WTC11 (cell line): ENCODE data around the gene NCKAP5. TPM values are rescaled to one million over a fixed set of nuclear protein-coding genes. Genes with fewer than 3 reads are reported as not detected.

Source experiments
- ATAC-seq: fragments of 200-7000 bp; cut with Tn5 transposase; 2 replicates; pipeline ENCODE4 v1.10.0; 2021; ENCODE audit warnings: mild to moderate bottlenecking, moderate library complexity
- CTCF ChIA-PET: fragments of 300-600 bp; sonication (Branson Sonifier 250); formaldehyde crosslinking; loops from one replicate; lab custom pipeline; 2021; ENCODE audit warnings: antibody characterized with exemption; lab: Charles Lee
- POLR2A ChIA-PET: fragments of 350-600 bp; sonication (Branson Sonifier 250); formaldehyde crosslinking; loops from one replicate; lab custom pipeline; 2021; ENCODE audit warnings: antibody characterized with exemption; lab: Charles Lee
- DNase-seq: peaks from one replicate; pipeline ENCODE4 v3.0.0; 2021; ENCODE audit warnings: low spot score
- H3K27ac Mint-ChIP-seq: 2 replicates; pipeline ENCODE4 v1.8.0; 2021; ENCODE audit warnings: mixed read lengths
- H3K27me3 Mint-ChIP-seq: 2 replicates; pipeline ENCODE4 v1.8.0; 2021; ENCODE audit warnings: low read depth, mild to moderate bottlenecking, moderate library complexity, mixed read lengths
- H3K36me3 Mint-ChIP-seq: 2 replicates; pipeline ENCODE4 v1.8.0; 2021; ENCODE audit warnings: mixed read lengths
- H3K4me1 Mint-ChIP-seq: 2 replicates; pipeline ENCODE4 v1.8.0; 2022; ENCODE audit warnings: mixed read lengths
- H3K4me3 Mint-ChIP-seq: 2 replicates; pipeline ENCODE4 v1.8.0; 2021; ENCODE audit warnings: mild to moderate bottlenecking, moderate library complexity, mixed read lengths
- H3K9me3 Mint-ChIP-seq: 2 replicates; pipeline ENCODE4 v1.8.0; 2021; ENCODE audit warnings: mixed read lengths
- ATF3 ChIP-seq: sonication (generic); formaldehyde crosslinking; conservative IDR thresholded peaks from 2 replicates; pipeline ENCODE4 v1.8.1; 2022; ENCODE audit warnings: mild to moderate bottlenecking, missing genetic modification reagents
- GRHL2 ChIP-seq: fragments of 250-450 bp; sonication (Bioruptor Pico); IDR thresholded peaks from 2 replicates; pipeline ENCODE4 v1.8.0; 2022; ENCODE audit warnings: mild to moderate bottlenecking, moderate library complexity; ENCODE audit not compliant: insufficient replicate concordance, severe bottlenecking
- JAZF1 ChIP-seq: fragments of 250-450 bp; sonication (Bioruptor Pico); IDR thresholded peaks from 2 replicates; pipeline ENCODE4 v1.9.0; 2021; ENCODE audit warnings: moderate library complexity, mild to moderate bottlenecking, inconsistent platforms
- NR1H2 ChIP-seq: sonication (generic); formaldehyde crosslinking; IDR thresholded peaks from 2 replicates; pipeline ENCODE4 v1.9.0; 2021; ENCODE audit warnings: mild to moderate bottlenecking, moderate library complexity, missing genetic modification reagents
- RELA ChIP-seq: sonication (generic); formaldehyde crosslinking; IDR thresholded peaks from 2 replicates; pipeline ENCODE4 v1.8.1; 2022; ENCODE audit warnings: missing genetic modification reagents, mild to moderate bottlenecking, borderline replicate concordance
- SMAD3 ChIP-seq: sonication (generic); formaldehyde crosslinking; IDR thresholded peaks from 2 replicates; pipeline ENCODE4 v1.8.0; 2022; ENCODE audit warnings: missing genetic modification reagents, mild to moderate bottlenecking, borderline replicate concordance
- SP1 ChIP-seq: sonication (generic); formaldehyde crosslinking; conservative IDR thresholded peaks from 2 replicates; pipeline ENCODE4 v1.8.1; 2022; ENCODE audit warnings: missing genetic modification reagents
- TEAD4 ChIP-seq: sonication (generic); formaldehyde crosslinking; IDR thresholded peaks from 2 replicates; pipeline ENCODE4 v1.8.0; 2022; ENCODE audit warnings: mild to moderate bottlenecking, missing genetic modification reagents
- ZNF425 ChIP-seq: fragments of 250-450 bp; sonication (Bioruptor Pico); conservative IDR thresholded peaks from 2 replicates; pipeline ENCODE4 v1.9.0; 2021; ENCODE audit warnings: mild to moderate bottlenecking
- total RNA-seq: library from RNA; stranded (reverse); gene quantifications from 3 replicates; pipeline ENCODE4 v1.2.3, GENCODE V29; 2021
- TF ChIP-seq, protein P1 (sequence below): fragments of 250-450 bp; sonication (Bioruptor Pico); IDR thresholded peaks from 2 replicates; pipeline ENCODE4 v2.1.2; 2022; ENCODE audit warnings: mild to moderate bottlenecking, moderate library complexity
- TF ChIP-seq, protein P2 (sequence below): sonication (generic); formaldehyde crosslinking; IDR thresholded peaks from 2 replicates; pipeline ENCODE4 v1.8.0; 2022; ENCODE audit warnings: missing genetic modification reagents

NCKAP5 gene
- total RNA-seq, 1 experiment from 2014 or later, result 0.55 TPM

- TF ChIP-seq, protein P1, sequence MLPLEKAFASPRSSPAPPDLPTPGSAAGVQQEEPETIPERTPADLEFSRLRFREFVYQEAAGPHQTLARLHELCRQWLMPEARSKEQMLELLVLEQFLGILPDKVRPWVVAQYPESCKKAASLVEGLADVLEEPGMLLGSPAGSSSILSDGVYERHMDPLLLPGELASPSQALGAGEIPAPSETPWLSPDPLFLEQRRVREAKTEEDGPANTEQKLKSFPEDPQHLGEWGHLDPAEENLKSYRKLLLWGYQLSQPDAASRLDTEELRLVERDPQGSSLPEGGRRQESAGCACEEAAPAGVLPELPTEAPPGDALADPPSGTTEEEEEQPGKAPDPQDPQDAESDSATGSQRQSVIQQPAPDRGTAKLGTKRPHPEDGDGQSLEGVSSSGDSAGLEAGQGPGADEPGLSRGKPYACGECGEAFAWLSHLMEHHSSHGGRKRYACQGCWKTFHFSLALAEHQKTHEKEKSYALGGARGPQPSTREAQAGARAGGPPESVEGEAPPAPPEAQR (CRISPR knock-in tag), result no peak
Observed at GRCh38 chr2:133434959-133435668, 133.1 kb downstream of the NCKAP5 start (continued).

- H3K36me3 Mint-ChIP-seq, result no peaks in the 10 kb centered on the region
- POLR2A ChIA-PET, result no interaction called here
Observed at GRCh38 chr2:133433455-133434451, 134.5 kb downstream of the NCKAP5 start.

DNA sequence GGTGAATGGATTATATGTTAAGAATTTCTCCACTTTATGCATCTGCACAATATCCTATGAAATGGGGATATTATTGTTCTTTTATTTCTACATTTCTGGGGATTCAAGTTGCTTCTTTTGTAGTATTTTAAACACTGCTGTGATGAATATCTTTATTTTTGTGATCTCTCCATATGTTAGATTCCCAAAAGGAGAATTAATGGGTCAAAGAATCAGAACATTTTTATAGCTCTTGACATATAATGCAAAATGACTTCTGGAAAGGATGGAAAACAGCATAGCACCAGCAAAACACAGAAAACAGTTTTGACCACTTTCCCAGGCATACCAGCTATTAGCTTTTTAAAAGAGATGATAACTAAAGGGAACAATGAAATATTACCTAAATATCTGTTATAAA lies 135.5 kb downstream of the NCKAP5 start:
- Mint-ChIP-seq H3K4me3 (no peak overlapping the region), H3K36me3 (no peaks in the 10 kb centered on the region), H3K9me3 (peaks cover 12% of the 10 kb centered on the region), H3K27me3 (no peaks in the 10 kb centered on the region), H3K4me1 (no peaks in the 10 kb centered on the region; the same call in 1 of the 2 replicates), H3K27ac (no peak overlapping the region)
- ChIA-PET POLR2A (no interaction called here), CTCF (no interaction called here)
- TF ChIP-seq TEAD4, result no peak
- no peak for TF ChIP-seq ATF3 (CRISPR knock-in tag)
- TF ChIP-seq, protein P2, sequence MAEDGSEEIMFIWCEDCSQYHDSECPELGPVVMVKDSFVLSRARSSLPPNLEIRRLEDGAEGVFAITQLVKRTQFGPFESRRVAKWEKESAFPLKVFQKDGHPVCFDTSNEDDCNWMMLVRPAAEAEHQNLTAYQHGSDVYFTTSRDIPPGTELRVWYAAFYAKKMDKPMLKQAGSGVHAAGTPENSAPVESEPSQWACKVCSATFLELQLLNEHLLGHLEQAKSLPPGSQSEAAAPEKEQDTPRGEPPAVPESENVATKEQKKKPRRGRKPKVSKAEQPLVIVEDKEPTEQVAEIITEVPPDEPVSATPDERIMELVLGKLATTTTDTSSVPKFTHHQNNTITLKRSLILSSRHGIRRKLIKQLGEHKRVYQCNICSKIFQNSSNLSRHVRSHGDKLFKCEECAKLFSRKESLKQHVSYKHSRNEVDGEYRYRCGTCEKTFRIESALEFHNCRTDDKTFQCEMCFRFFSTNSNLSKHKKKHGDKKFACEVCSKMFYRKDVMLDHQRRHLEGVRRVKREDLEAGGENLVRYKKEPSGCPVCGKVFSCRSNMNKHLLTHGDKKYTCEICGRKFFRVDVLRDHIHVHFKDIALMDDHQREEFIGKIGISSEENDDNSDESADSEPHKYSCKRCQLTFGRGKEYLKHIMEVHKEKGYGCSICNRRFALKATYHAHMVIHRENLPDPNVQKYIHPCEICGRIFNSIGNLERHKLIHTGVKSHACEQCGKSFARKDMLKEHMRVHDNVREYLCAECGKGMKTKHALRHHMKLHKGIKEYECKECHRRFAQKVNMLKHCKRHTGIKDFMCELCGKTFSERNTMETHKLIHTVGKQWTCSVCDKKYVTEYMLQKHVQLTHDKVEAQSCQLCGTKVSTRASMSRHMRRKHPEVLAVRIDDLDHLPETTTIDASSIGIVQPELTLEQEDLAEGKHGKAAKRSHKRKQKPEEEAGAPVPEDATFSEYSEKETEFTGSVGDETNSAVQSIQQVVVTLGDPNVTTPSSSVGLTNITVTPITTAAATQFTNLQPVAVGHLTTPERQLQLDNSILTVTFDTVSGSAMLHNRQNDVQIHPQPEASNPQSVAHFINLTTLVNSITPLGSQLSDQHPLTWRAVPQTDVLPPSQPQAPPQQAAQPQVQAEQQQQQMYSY (CRISPR knock-in tag), result no peak
- TF ChIP-seq SMAD3 (CRISPR knock-in tag), result no peak
- TF ChIP-seq NR1H2 (CRISPR knock-in tag), result no peak
- TF ChIP-seq SP1 (CRISPR knock-in tag), result no peak
- DNase-seq (no peak), ATAC-seq (no peak)

More at GRCh38 chr2:133433455-133434451, 134.5 kb downstream of the NCKAP5 start:
- CTCF ChIA-PET, result no interaction called here
- H3K4me1 Mint-ChIP-seq, result no peaks in the 10 kb centered on the region; the same call in 1 of the 2 replicates
- no peaks in the 10 kb centered on the region for H3K27me3 Mint-ChIP-seq
- no peak overlapping the region for H3K4me3 Mint-ChIP-seq
- no peak for ATAC-seq
- no peak for DNase-seq
- H3K9me3 Mint-ChIP-seq, result peaks cover 12% of the 10 kb centered on the region
- no peak for TF ChIP-seq JAZF1 (CRISPR knock-in tag)
- TF ChIP-seq RELA (CRISPR knock-in tag), result no peak
- TF ChIP-seq GRHL2 (CRISPR knock-in tag), result no peak
- TF ChIP-seq ZNF425, result no peak
- H3K27ac Mint-ChIP-seq, result no peak overlapping the region
